Central memory CD4-positive, alpha-beta T cell (primary cell): ENCODE results near the gene INTU.

Experiments used
- DNase-seq: peaks from one replicate; pipeline ENCODE4 v3.0.0; 2022

Gene INTU

DNA sequence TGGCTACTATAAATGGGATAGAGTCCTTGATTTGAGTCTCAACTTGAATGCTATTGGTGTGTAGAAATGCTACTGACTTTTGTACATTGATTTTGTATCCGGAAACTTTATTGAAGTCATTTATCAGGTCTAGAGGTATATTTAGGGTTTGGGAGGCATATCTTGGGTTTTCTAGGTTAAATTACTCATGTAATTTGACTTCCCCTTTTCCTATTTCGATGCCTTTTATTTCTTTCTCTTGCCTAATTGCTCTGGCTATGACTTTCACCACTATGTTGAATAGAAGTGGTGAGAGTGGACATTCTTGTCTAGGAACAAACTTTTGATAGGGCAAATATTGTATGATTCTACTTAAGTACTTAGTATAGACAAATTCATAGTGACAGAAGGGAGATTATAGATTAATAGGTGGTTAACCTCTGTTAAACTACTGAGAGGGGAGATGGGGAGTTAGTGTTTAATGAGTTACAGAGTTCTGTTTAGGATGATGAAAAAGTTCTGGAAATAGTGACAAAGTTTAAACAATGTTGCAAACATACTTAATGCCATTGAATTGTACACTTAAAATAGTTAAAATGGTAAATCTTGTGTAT lies 126.6 kb downstream of the INTU start:
- no peak for DNase-seq

DNA sequence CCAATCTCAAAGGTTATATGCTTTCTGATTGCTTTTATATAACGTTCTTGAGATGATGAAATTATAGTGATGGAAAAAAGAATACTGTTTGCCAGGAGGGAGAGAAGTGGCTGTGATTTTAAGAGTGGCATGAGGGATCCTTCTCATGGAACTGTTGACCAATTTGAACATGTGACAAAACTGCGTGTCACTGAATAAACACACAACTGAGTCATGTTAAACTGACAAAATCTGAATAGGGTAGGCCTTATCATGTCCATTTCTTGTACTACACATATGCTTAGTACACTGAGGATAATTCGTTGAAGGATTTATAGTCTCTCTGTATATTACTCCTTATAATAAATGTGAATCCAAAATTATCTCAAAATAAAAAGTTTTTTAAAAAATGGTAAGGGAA lies 127.1 kb downstream of the INTU start:
- DNase-seq = no peak

DNA sequence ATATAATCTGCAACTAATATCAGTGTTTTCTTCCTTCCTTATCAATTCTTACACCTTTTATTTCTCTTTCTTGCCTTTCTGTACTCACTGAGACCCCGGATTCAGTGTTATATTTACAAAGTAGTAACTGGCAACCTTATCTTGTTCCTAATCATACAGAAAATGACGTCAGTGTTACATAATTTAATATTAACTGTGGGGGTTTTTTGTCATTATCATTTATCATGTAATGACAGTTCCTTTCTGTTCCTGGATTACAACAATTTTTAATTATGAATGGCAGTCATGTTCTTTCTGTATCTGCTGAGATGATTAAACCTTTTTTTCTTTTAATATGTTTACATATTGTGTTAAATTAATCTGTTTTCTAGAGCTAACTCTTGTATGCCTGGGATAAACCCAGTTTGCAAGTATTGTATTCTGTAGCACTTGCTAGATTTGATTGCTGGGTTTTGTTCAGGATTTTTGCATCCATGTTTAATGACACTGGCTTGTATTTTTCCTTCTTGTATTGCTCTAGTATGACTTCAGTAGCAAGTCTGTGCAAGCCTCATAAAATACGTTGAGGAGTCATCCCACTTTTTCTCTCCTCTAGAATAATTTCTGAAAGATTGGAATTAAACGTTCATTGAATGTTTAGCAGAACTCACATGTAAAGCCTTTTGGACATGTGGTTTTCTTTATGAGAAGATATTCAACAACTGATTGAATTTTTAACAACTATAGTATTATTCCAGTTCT lies 138.9 kb downstream of the INTU start:
- DNase-seq = no peak

DNA sequence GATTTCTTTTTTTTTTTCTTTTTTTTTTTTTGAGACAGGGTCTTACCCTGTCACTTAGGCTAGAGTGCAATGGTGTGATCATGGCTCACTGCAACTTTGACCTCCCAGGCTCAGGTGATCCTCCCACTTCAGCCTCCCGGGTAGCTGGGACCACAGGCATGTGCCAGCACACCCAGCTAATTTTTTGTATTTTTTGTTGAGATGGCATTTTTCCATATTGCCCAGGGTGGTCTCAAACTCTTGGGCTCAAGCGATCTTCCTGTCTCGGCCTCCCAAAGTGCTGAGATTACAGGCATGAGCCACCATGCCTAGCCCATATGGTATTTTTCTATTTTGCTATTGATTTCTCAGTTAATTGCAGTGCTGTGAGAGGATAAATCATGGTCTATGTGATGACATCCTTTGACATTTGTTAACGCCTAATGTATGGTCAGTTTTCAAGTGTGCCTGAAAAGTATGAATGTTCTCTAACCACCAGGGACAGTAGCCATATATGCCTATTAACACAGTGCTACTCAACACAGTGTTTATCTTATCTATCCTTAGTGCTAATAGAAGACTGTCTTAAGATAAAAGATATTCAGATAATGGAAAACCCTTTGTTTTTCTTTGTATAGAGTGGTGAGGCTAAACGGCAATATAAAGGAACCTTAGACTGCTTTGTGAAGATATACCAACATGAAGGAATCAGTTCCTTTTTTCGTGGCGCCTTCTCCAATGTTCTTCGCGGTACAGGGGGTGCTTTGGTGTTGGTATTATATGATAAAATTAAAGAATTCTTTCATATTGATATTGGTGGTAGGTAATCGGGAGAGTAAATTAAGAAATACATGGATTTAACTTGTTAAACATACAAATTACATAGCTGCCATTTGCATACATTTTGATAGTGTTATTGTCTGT lies 140.3 kb downstream of the INTU start:
- no peak for DNase-seq

DNA sequence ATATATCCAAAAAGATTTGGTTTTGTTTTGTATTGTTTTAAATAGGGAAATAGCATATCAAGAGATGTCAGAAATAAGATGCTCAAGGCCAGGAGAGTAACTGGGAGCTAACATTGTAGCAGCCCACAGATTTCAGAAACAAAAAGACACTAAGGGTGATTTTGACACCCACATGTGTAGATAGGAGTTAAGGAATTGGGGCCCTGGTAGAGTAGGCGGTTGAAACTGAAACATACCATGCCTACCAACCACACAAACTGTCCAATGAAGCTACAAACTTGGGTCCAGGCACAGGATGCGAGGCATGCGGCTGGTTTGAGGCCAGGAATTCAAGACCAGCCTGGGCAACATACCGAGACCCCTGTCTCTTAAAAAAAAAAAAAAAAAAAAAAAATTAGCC lies 143.1 kb downstream of the INTU start:
- no peak for DNase-seq
